Measurements from ENCODE around the gene DOCK11.

DNA sequence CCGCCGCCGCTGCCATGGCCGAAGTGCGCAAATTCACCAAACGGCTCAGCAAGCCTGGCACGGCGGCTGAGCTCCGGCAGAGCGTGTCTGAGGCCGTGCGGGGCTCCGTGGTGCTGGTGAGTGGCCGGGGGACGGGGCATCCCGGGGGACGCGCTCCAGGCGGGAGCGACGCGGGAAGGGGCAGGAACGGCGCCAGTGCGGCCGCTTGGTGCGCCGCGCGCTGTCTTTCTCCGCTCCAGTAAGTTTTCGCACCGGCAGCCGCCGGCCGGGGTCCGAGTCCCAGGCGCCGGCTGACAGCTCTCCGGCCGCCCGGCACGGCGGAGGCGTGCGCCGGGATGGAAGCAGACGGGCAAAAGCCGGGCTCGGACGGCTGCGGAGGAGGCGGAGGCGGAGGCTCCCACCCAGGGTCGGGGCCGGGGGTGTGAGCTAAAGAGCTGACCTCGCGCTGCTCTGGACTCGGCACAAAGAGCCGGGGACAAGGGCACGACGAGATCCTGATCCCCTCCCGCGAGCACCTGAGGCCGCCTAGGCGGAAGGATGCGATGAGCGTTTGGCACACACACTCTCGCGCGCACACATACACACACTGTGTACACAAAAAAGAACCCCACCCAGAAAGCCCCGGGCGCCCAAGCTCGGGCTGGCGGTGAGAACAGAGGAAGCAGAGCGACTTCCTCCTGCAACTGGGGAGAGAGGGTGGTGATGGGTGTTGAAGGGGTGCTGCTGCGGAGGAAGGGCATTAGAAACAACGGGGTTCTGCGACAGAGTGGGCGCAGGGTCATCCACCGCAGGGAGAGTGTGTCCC, 545 bp downstream of the DOCK11 start:
- TF ChIP-seq EZH2 (IDR thresholded peaks at IDR 0.05; ENCODE audit: borderline replicate concordance, low read length), result no peak
- no peak for TF ChIP-seq CTCF (IDR thresholded peaks at IDR 0.05; ENCODE audit: low read length)
